Type B pancreatic cell (in vitro differentiated cells): Measurements from ENCODE around the gene ZNF467. TPM values are rescaled to one million over a fixed set of nuclear protein-coding genes. Genes with fewer than 3 reads are reported as not detected.

Experiments
- DNase-seq: peaks from one replicate; pipeline ENCODE4 v3.0.0; 2021; ENCODE audit warnings: mixed read lengths; ENCODE audit not compliant: unreplicated experiment; ENCODE audit errors: extremely low spot score
- H3K27ac Mint-ChIP-seq: 2 replicates; pipeline ENCODE4 v1.8.0; 2021; ENCODE audit warnings: mild to moderate bottlenecking, mixed read lengths
- H3K27me3 Mint-ChIP-seq: 2 replicates; pipeline ENCODE4 v1.8.0; 2021; ENCODE audit warnings: mixed read lengths
- H3K36me3 Mint-ChIP-seq: 2 replicates; pipeline ENCODE4 v1.8.0; 2021; ENCODE audit warnings: mixed read lengths
- H3K4me1 Mint-ChIP-seq: one replicate; pipeline ENCODE4 v1.8.0; 2021; ENCODE audit warnings: mixed read lengths; ENCODE audit not compliant: unreplicated experiment
- H3K4me3 Mint-ChIP-seq: 2 replicates; pipeline ENCODE4 v1.8.0; 2021; ENCODE audit warnings: mild to moderate bottlenecking, mixed read lengths
- H3K9me3 Mint-ChIP-seq: 2 replicates; pipeline ENCODE4 v1.8.0; 2021; ENCODE audit warnings: mixed read lengths
- CTCF ChIP-seq: fragments of 200-600 bp; sonication (generic); conservative IDR thresholded peaks from 2 replicates; pipeline ENCODE4 v1.5.0; 2021; ENCODE audit warnings: antibody characterized with exemption, mild to moderate bottlenecking
- total RNA-seq: library from RNA; stranded (reverse); gene quantifications from 2 replicates; pipeline ENCODE4 v1.2.1, GENCODE V29; 2021; ENCODE audit warnings: low replicate concordance

Gene ZNF467
- total RNA-seq, 1 donor from 2014 or later: 17.6 TPM

GRCh38 chr7:149714910-149715471 lies 58.4 kb downstream of the ZNF467 start:
- H3K4me1 Mint-ChIP-seq: peaks cover 23% of the 10 kb centered on the region
- H3K4me3 Mint-ChIP-seq: peak overlapping the region; percentile 96
- no peaks in the 10 kb centered on the region for H3K36me3 Mint-ChIP-seq
- TF ChIP-seq CTCF: no peak
- H3K27ac Mint-ChIP-seq: peak overlapping the region; percentile 81
- DNase-seq: no peak
- H3K27me3 Mint-ChIP-seq: no peaks in the 10 kb centered on the region
- peaks cover 12% of the 10 kb centered on the region for H3K9me3 Mint-ChIP-seq

Other genes starting within 250 kb of the ZNF467 start
- gene ZNF862, start 64.8 kb upstream of the ZNF467 start, total RNA-seq: 21.2 and 23.9 TPM in 2 replicates
- 36.8 and 53.6 TPM in 2 replicates for gene ATP6V0E2, start 100.4 kb upstream of the ZNF467 start, total RNA-seq